ENCODE measurements around the gene IFTAP. TPM values are rescaled to one million over a fixed set of nuclear protein-coding genes. Genes with fewer than 3 reads are reported as not detected.

Gene IFTAP
- total and polyA plus RNA-seq, 2 experiments from 2014 or later, result 17.8 to 34.1 TPM

DNA sequence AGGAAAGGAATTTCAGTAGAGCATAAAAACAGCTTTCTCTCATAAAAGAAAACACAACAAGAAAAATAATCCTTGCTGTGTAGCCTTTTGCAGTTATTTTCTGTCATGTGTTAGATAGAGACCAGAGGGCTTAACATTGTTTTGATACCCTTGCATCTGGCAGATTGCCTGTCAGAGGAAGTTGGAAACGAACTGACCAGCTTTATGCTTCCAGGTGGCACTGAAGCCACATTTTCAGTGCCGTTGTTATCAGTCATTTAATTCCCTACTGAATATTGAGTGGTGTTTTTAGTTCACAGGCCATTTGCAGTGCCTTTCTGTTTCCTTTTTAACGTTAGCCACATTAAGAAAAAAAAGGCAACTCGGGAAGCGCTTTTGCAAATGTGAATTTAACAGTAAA lies 25.2 kb downstream of the IFTAP start:
- Histone ChIP-seq H3K79me2 (no peaks in the 10 kb centered on the region), H3K9me2 (replicated peaks; ENCODE audit: insufficient read depth) (no peaks in the 10 kb centered on the region), H3K36me3 (replicated peaks; ENCODE audit: insufficient read depth, low read depth) (no peaks in the 10 kb centered on the region), H3K27me3 (no peaks in the 10 kb centered on the region), H3K27ac (no peak overlapping the region), H3K4me2 (peak overlapping the region; percentile 40), H3K4me1 (ENCODE audit: insufficient read depth) (peaks cover 4% of the 10 kb centered on the region), H4K20me1 (ENCODE audit: insufficient read depth, poor library complexity, severe bottlenecking) (no peaks in the 10 kb centered on the region), H3K9me3 (ENCODE audit: low read depth) (no peaks in the 10 kb centered on the region), H3K4me3 (no peak overlapping the region), H2AFZ (no peak overlapping the region)
- TF ChIP-seq EZH2 (IDR thresholded peaks at IDR 0.05; ENCODE audit: borderline replicate concordance) (no peak), EZH2phosphoT487 (IDR thresholded peaks at IDR 0.05; ENCODE audit: low read depth, severe bottlenecking, unreplicated experiment) (no peak)
- TF ChIP-seq, protein P1, sequence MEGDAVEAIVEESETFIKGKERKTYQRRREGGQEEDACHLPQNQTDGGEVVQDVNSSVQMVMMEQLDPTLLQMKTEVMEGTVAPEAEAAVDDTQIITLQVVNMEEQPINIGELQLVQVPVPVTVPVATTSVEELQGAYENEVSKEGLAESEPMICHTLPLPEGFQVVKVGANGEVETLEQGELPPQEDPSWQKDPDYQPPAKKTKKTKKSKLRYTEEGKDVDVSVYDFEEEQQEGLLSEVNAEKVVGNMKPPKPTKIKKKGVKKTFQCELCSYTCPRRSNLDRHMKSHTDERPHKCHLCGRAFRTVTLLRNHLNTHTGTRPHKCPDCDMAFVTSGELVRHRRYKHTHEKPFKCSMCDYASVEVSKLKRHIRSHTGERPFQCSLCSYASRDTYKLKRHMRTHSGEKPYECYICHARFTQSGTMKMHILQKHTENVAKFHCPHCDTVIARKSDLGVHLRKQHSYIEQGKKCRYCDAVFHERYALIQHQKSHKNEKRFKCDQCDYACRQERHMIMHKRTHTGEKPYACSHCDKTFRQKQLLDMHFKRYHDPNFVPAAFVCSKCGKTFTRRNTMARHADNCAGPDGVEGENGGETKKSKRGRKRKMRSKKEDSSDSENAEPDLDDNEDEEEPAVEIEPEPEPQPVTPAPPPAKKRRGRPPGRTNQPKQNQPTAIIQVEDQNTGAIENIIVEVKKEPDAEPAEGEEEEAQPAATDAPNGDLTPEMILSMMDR (IDR thresholded peaks at IDR 0.05; ENCODE audit: poor library complexity), result no peak
- WGBS (ENCODE audit: low lambda C conversion rate, missing lambda C conversion rate), result 47% methylated on average over 5 of the region's 5 CpGs
- DNase-seq (ENCODE audit: low spot score), result no peak

GRCh38 chr11:36620246-36620645 lies 25.9 kb downstream of the IFTAP start:
- Histone ChIP-seq H3K36me3 (replicated peaks; ENCODE audit: insufficient read depth, low read depth) (no peaks in the 10 kb centered on the region), H2AFZ (no peak overlapping the region), H3K27me3 (no peaks in the 10 kb centered on the region), H3K4me2 (no peak overlapping the region), H4K20me1 (ENCODE audit: insufficient read depth, poor library complexity, severe bottlenecking) (no peaks in the 10 kb centered on the region), H3K79me2 (no peaks in the 10 kb centered on the region), H3K9me2 (replicated peaks; ENCODE audit: insufficient read depth) (no peaks in the 10 kb centered on the region), H3K4me3 (no peak overlapping the region), H3K4me1 (ENCODE audit: insufficient read depth) (peaks cover 4% of the 10 kb centered on the region), H3K27ac (no peak overlapping the region), H3K9me3 (ENCODE audit: low read depth) (no peaks in the 10 kb centered on the region)
- TF ChIP-seq, protein P1 (IDR thresholded peaks at IDR 0.05; ENCODE audit: poor library complexity), result no peak
- TF ChIP-seq EZH2phosphoT487 (IDR thresholded peaks at IDR 0.05; ENCODE audit: low read depth, severe bottlenecking, unreplicated experiment) (no peak), EZH2 (IDR thresholded peaks at IDR 0.05; ENCODE audit: borderline replicate concordance) (no peak)
- no peak for DNase-seq (ENCODE audit: low spot score)

GRCh38 chr11:36622431-36623136 lies 28.3 kb downstream of the IFTAP start:
- H3K9me3 ChIP-seq (ENCODE audit: low read depth), result no peaks in the 10 kb centered on the region
- no peak overlapping the region for H3K4me3 ChIP-seq
- 75% methylated on average over 3 of the region's 3 CpGs for WGBS (ENCODE audit: low lambda C conversion rate, missing lambda C conversion rate)
- H3K4me2 ChIP-seq, result no peak overlapping the region
- H3K27me3 ChIP-seq, result no peaks in the 10 kb centered on the region
- H3K27ac ChIP-seq, result no peak overlapping the region
- no peaks in the 10 kb centered on the region for H3K36me3 ChIP-seq (replicated peaks; ENCODE audit: insufficient read depth, low read depth)
- no peaks in the 10 kb centered on the region for H3K79me2 ChIP-seq
- H3K9me2 ChIP-seq (replicated peaks; ENCODE audit: insufficient read depth), result no peaks in the 10 kb centered on the region
- DNase-seq (ENCODE audit: low spot score), result peak; percentile 40
- TF ChIP-seq, protein P1 (IDR thresholded peaks at IDR 0.05; ENCODE audit: poor library complexity), result peak; percentile 54
- TF ChIP-seq EZH2phosphoT487 (IDR thresholded peaks at IDR 0.05; ENCODE audit: low read depth, severe bottlenecking, unreplicated experiment) (no peak), EZH2 (IDR thresholded peaks at IDR 0.05; ENCODE audit: borderline replicate concordance) (no peak)
- H3K4me1 ChIP-seq (ENCODE audit: insufficient read depth), result peaks cover 2% of the 10 kb centered on the region
- no peaks in the 10 kb centered on the region for H4K20me1 ChIP-seq (ENCODE audit: insufficient read depth, poor library complexity, severe bottlenecking)
- H2AFZ ChIP-seq, result no peak overlapping the region
